ENCODE measurements around the gene FGGY.

GRCh38 chr1:59560807-59561450, 264.0 kb downstream of the FGGY start:
- TF ChIP-seq SUZ12 (IDR thresholded peaks at IDR 0.05; ENCODE audit: extremely low read depth, insufficient read depth, insufficient read length) (no peak), YY1 (IDR thresholded peaks at IDR 0.05; ENCODE audit: insufficient read depth, insufficient read length) (no peak), ZNF274 (IDR thresholded peaks at IDR 0.05; ENCODE audit: low read depth, low read length) (no peak)

Measured in NT2/D1 (cell line).